SU-DHL-6 (cell line): ENCODE measurements around the gene CAPZA2.

Source experiments
- H2AFZ ChIP-seq: fragments of 200-600 bp; sonication (generic); 2 replicates; pipeline ENCODE4 v1.6.1; 2014; ENCODE audit warnings: low read depth, mild to moderate bottlenecking, moderate library complexity, mixed read lengths, antibody characterized with exemption, low read length; ENCODE audit not compliant: severe bottlenecking
- H3F3A ChIP-seq: fragments of 200-600 bp; shearing (Covaris generic); 2 replicates; pipeline ENCODE4 v1.6.0; 2016; ENCODE audit warnings: antibody characterized with exemption, mild to moderate bottlenecking; ENCODE audit not compliant: insufficient read depth
- H3K27ac ChIP-seq: fragments of 200-600 bp; sonication (generic); 2 replicates; pipeline ENCODE4 v1.5.1; 2016; ENCODE audit warnings: low read depth, mild to moderate bottlenecking, low read length, moderate library complexity, mixed read lengths
- H3K27me3 ChIP-seq: fragments of 200-600 bp; sonication (generic), shearing (Covaris generic); 2 replicates; pipeline ENCODE4 v1.6.0; 2014; ENCODE audit warnings: mild to moderate bottlenecking, low read length
- H3K36me3 ChIP-seq: fragments of 200-600 bp; sonication (generic); 2 replicates; pipeline ENCODE4 v1.6.1; 2014; ENCODE audit warnings: mild to moderate bottlenecking, low read length, mixed read lengths
- H3K4me2 ChIP-seq: fragments of 300-600, 200-600 bp; shearing (Covaris generic), sonication (generic); 2 replicates; pipeline ENCODE4 v1.6.0; 2014; ENCODE audit warnings: low read length, low read depth, mild to moderate bottlenecking; ENCODE audit not compliant: poor library complexity, severe bottlenecking
- H3K4me3 ChIP-seq: fragments of 200-600 bp; sonication (generic); 2 replicates; pipeline ENCODE4 v1.5.1; 2014; ENCODE audit warnings: antibody characterized with exemption, low read length, mild to moderate bottlenecking, mixed read lengths; ENCODE audit not compliant: insufficient read depth, poor library complexity, severe bottlenecking
- H3K79me2 ChIP-seq: fragments of 200-600 bp; sonication (generic); 2 replicates; pipeline ENCODE4 v1.6.1; 2014; ENCODE audit warnings: mild to moderate bottlenecking, low read length, moderate library complexity; ENCODE audit not compliant: insufficient read depth
- H3K9ac ChIP-seq: fragments of 200-600 bp; sonication (generic); 2 replicates; pipeline ENCODE4 v1.7.0; 2014; ENCODE audit warnings: mild to moderate bottlenecking, low read length
- H3K9me2 ChIP-seq: fragments of 200-600 bp; sonication (generic); replicated peaks from 2 replicates; pipeline ENCODE4 v1.6.1; 2014; ENCODE audit warnings: low read length; ENCODE audit not compliant: insufficient read depth
- H3K9me3 ChIP-seq: fragments of 200-600 bp; sonication (generic); 2 replicates; pipeline ENCODE4 v1.6.1; 2014; ENCODE audit warnings: low read length, mixed read lengths; ENCODE audit not compliant: insufficient read depth
- H4K20me1 ChIP-seq: fragments of 200-600 bp; sonication (generic); 2 replicates; pipeline ENCODE4 v1.6.1; 2014; ENCODE audit warnings: low read depth, mild to moderate bottlenecking, antibody characterized with exemption, low read length, moderate library complexity, mixed read lengths
- EZH2phosphoT487 ChIP-seq: fragments of 200-600 bp; sonication (generic), shearing (Covaris generic); conservative IDR thresholded peaks from 2 replicates; pipeline ENCODE4 v1.6.1; 2018; ENCODE audit warnings: mild to moderate bottlenecking, antibody characterized with exemption, low read length, moderate library complexity, mixed read lengths
- TF ChIP-seq, protein P1 (sequence below): fragments of 200-600 bp; sonication (generic); IDR thresholded peaks from one replicate; pipeline ENCODE4 v1.5.1; 2017; ENCODE audit warnings: antibody characterized with exemption, mild to moderate bottlenecking, low read length, moderate library complexity; ENCODE audit not compliant: insufficient read depth, poor library complexity, severe bottlenecking

CAPZA2 gene

DNA sequence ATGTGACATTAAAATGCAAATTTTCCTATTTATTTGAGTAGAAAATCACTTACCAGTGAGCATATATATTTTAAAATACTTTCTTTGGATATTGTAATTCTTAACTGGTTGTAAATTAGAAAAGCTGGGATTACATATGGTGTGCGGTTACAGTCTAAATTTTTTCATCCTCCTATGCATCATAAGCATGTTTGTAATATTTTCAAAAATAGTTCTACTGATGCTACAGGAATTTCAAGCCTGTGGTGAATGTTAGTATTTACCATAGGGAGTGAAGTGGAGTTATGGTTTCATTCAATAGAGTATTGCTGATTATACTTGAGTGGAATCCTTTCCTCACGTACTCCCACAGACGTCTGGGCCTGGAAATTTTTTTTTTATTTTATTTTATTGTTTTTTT is 56.3 kb downstream of the CAPZA2 start:
- Histone ChIP-seq H2AFZ (no peak overlapping the region), H3K9me3 (no peaks in the 10 kb centered on the region), H3K79me2 (no peaks in the 10 kb centered on the region), H3K27me3 (no peaks in the 10 kb centered on the region), H3K4me2 (no peak overlapping the region), H3K9me2 (no peaks in the 10 kb centered on the region), H3F3A (no peaks in the 10 kb centered on the region), H3K4me3 (no peak overlapping the region), H4K20me1 (no peaks in the 10 kb centered on the region), H3K27ac (no peak overlapping the region), H3K9ac (no peak overlapping the region), H3K36me3 (peaks cover 22% of the 10 kb centered on the region)
- TF ChIP-seq, protein P1, sequence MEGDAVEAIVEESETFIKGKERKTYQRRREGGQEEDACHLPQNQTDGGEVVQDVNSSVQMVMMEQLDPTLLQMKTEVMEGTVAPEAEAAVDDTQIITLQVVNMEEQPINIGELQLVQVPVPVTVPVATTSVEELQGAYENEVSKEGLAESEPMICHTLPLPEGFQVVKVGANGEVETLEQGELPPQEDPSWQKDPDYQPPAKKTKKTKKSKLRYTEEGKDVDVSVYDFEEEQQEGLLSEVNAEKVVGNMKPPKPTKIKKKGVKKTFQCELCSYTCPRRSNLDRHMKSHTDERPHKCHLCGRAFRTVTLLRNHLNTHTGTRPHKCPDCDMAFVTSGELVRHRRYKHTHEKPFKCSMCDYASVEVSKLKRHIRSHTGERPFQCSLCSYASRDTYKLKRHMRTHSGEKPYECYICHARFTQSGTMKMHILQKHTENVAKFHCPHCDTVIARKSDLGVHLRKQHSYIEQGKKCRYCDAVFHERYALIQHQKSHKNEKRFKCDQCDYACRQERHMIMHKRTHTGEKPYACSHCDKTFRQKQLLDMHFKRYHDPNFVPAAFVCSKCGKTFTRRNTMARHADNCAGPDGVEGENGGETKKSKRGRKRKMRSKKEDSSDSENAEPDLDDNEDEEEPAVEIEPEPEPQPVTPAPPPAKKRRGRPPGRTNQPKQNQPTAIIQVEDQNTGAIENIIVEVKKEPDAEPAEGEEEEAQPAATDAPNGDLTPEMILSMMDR: no peak
- no peak for TF ChIP-seq EZH2phosphoT487

DNA sequence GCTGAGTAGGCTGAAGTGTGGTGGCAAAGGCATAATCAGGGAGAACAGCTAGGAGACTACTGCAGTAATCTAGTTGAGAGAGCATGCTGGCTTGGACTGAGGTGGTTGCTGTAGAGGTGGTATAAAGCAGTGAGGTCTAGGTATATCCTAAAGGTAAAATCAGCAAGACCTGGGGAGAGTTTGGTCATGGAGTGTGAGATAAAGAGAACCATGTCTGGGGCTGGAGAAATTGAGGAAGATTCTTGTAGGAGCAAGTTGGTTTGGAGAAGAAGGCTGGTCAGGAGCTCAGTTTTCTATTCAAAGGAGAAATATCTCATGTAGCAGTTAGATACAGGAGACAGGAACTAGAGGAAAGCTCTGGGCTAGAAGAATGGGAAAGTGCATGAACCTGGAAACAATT is 58.0 kb downstream of the CAPZA2 start:
- no peak overlapping the region for H3K4me2 ChIP-seq
- H3K27me3 ChIP-seq: no peaks in the 10 kb centered on the region
- H2AFZ ChIP-seq: no peak overlapping the region
- no peaks in the 10 kb centered on the region for H3K79me2 ChIP-seq
- H3K27ac ChIP-seq: no peak overlapping the region
- TF ChIP-seq, protein P1: no peak
- TF ChIP-seq EZH2phosphoT487: no peak
- no peaks in the 10 kb centered on the region for H3K9me3 ChIP-seq
- H3K9ac ChIP-seq: no peak overlapping the region
- peaks cover 20% of the 10 kb centered on the region for H3K36me3 ChIP-seq
- no peaks in the 10 kb centered on the region for H4K20me1 ChIP-seq
- no peaks in the 10 kb centered on the region for H3K9me2 ChIP-seq
- no peaks in the 10 kb centered on the region for H3F3A ChIP-seq
- H3K4me3 ChIP-seq: no peak overlapping the region

DNA sequence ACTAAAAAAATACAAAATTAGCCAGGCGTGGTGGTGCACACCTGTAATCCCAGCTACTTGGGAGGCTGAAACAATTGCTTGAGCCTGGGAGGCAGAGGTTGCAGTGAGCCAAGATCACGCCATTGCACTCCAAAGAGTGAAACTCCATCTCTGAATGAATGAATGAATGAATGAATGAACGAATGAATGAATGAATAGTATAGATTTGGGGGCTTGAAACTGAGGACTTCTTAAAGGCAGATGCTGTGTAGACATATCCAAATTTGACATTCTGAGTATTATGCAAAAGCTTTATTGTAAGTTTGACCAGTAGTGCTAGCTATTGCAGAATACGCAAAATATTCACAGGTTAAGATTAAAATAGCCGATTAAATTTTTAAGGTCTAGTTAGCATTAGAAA is 60.2 kb downstream of the CAPZA2 start:
- Histone ChIP-seq H3F3A (no peaks in the 10 kb centered on the region), H3K4me2 (no peak overlapping the region), H3K4me3 (no peak overlapping the region), H2AFZ (no peak overlapping the region), H3K27me3 (no peaks in the 10 kb centered on the region), H3K36me3 (peaks cover 15% of the 10 kb centered on the region), H3K79me2 (no peaks in the 10 kb centered on the region), H4K20me1 (no peaks in the 10 kb centered on the region), H3K9me2 (no peaks in the 10 kb centered on the region), H3K27ac (no peak overlapping the region), H3K9ac (no peak overlapping the region), H3K9me3 (no peaks in the 10 kb centered on the region)
- TF ChIP-seq, protein P1: no peak
- TF ChIP-seq EZH2phosphoT487: no peak
